ENCODE results near the gene NECAP2. TPM values are rescaled to one million over a fixed set of nuclear protein-coding genes. Genes with fewer than 3 reads are reported as not detected.
"Not testable (repeated sequence)": the region's sequence is repeated elsewhere in the genome, so short reads cannot be mapped to it uniquely, and the experiment has no call there.

Gene NECAP2
- total and polyA plus RNA-seq, 10 donors: 59.7 to 150 (median 117) TPM

- H3K27me3 ChIP-seq (replicated peaks in 1 of 7): no peaks in the 10 kb centered on the region
- peaks cover 0 to 84% (median 36%) of the 10 kb centered on the region in 6 donors for H3K36me3 ChIP-seq
- no peaks in the 10 kb centered on the region for H3K9me3 ChIP-seq
- peak; percentile 40 for DNase-seq
- WGBS, 5 donors: 92 to 97% (median 94%) methylated on average over 14 to 21 of the region's 21 CpGs
- TF ChIP-seq POLR2A (IDR thresholded peaks at IDR 0.05) (no peak), POLR2AphosphoS5 (IDR thresholded peaks at IDR 0.05) (peak in 2 of 3 donors; percentile 8 to 14)
- H3K4me1 ChIP-seq: no peaks in the 10 kb centered on the region
- intact Hi-C loops (cut with DNase I; ENCODE audit: low total_unique reads): no loop called here
- H3K27ac ChIP-seq: no peak overlapping the region
- H3K4me3 ChIP-seq: no peak overlapping the region
Measured at GRCh38 chr1:16464917-16465625, 24.5 kb downstream of the NECAP2 start.

DNA sequence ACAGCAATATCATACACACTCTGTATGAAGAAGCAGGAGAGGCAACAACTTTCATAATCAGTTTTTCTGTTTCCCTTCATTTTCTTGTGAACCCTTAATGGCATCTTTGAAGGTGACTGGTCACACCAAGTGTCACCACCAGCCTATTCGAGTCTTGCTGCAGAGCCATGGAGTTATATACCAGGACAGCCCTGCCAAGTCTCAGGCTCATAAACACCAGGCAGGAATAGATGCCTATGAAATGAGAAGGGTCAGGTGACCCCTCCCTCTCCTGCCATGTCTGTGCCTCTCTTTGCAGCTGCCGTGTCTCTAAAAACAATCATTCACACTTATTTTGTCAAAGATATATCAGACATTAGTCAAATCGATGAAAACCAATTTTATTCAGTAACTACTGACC lies 28.0 kb downstream of the NECAP2 start:
- H3K9me3 ChIP-seq: no peaks in the 10 kb centered on the region
- H3K36me3 ChIP-seq: peaks cover 0 to 71% (median 18%) of the 10 kb centered on the region in 6 donors
- no peaks in the 10 kb centered on the region for H3K27me3 ChIP-seq (replicated peaks in 1 of 7)
- no peaks in the 10 kb centered on the region for H3K4me1 ChIP-seq
- H3K27ac ChIP-seq: no peak overlapping the region
- H3K4me3 ChIP-seq: no peak overlapping the region
- intact Hi-C loops (cut with DNase I; ENCODE audit: low total_unique reads): no loop called here
- WGBS, 5 donors: 74 to 95% (median 82%) methylated on average over 3 of the region's 3 CpGs
- TF ChIP-seq CTCF (IDR thresholded peaks at IDR 0.05 in 8 of 11, conservative IDR thresholded peaks at IDR 0.05 in 3 of 11) (no peak), POLR2AphosphoS5 (IDR thresholded peaks at IDR 0.05) (no peak), POLR2A (IDR thresholded peaks at IDR 0.05) (no peak)
- DNase-seq: no peak

- no peaks in the 10 kb centered on the region for H3K27me3 ChIP-seq (replicated peaks in 1 of 7)
- no peak overlapping the region for H3K27ac ChIP-seq
- DNase-seq: peak; percentile 58
- H3K4me1 ChIP-seq: no peaks in the 10 kb centered on the region
- TF ChIP-seq POLR2AphosphoS5 (IDR thresholded peaks at IDR 0.05) (peak in 1 of 3 donors; percentile 40), POLR2A (IDR thresholded peaks at IDR 0.05) (no peak)
- intact Hi-C loops (cut with DNase I; ENCODE audit: low total_unique reads): no loop called here
- no peaks in the 10 kb centered on the region for H3K9me3 ChIP-seq
- H3K4me3 ChIP-seq: no peak overlapping the region
- WGBS, 5 donors: 90 to 95% (median 94%) methylated on average over 20 to 28 of the region's 28 CpGs
- H3K36me3 ChIP-seq: peaks cover 0 to 78% (median 48%) of the 10 kb centered on the region in 6 donors
Measured at GRCh38 chr1:16474166-16474800, 33.8 kb downstream of the NECAP2 start.

DNA sequence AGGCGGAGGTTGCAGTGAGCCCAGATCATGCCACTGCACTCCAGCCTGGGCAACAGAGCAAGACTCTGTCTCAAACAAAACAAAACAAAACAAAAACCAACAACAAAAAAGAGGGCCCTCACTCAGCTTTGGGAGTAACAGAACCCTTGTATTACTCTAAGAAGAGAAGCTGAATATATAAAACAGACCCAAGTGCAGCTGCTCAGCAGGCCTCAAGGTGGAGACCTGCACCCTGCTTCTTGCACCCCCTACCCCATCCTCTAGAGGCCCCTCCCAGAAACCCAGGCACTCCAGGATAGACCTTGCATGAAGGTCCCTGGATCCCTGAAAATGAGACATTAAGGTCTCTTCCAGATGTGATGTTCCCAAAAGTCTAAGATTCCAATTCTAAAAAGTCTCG lies 34.4 kb downstream of the NECAP2 start:
- H3K9me3 ChIP-seq; intact Hi-C loops (cut with DNase I; ENCODE audit: low total_unique reads); H3K4me1 ChIP-seq; H3K4me3 ChIP-seq; H3K27ac ChIP-seq; DNase-seq; H3K27me3 ChIP-seq (replicated peaks in 1 of 7): not testable (repeated sequence)
- 95 to 100% (median 98%) methylated on average over 2 of the region's 2 CpGs for WGBS, 5 donors
- peaks cover 0 to 84% (median 48%) of the 10 kb centered on the region in 6 donors for H3K36me3 ChIP-seq

- peaks cover 0 to 90% (median 56%) of the 10 kb centered on the region in 6 donors for H3K36me3 ChIP-seq
- peak; percentile 68 for DNase-seq
- intact Hi-C loops (cut with DNase I; ENCODE audit: low total_unique reads); H3K9me3 ChIP-seq; H3K27ac ChIP-seq; H3K4me1 ChIP-seq; H3K4me3 ChIP-seq; H3K27me3 ChIP-seq (replicated peaks in 1 of 7): not testable (repeated sequence)
- WGBS, 5 donors: 92 to 99% (median 92%) methylated on average over 16 to 29 of the region's 29 CpGs
- TF ChIP-seq POLR2AphosphoS5 (IDR thresholded peaks at IDR 0.05): peak in 1 of 3 donors; percentile 56
Measured at GRCh38 chr1:16475771-16476770, 35.5 kb downstream of the NECAP2 start.
